ENCODE measurements around the gene PIGR. TPM values are rescaled to one million over a fixed set of nuclear protein-coding genes. Genes with fewer than 3 reads are reported as not detected.
A peak's percentile ranks its signal among the peaks of the same experiment; 100 is the strongest.

PIGR gene
- total and polyA plus RNA-seq, 9 of the 15 experiments (the other 6 are each of a cell fraction or from before 2014, with no cell fraction given): 0.01 to 1.5 (median 0.03) TPM; not detected in 4

DNA sequence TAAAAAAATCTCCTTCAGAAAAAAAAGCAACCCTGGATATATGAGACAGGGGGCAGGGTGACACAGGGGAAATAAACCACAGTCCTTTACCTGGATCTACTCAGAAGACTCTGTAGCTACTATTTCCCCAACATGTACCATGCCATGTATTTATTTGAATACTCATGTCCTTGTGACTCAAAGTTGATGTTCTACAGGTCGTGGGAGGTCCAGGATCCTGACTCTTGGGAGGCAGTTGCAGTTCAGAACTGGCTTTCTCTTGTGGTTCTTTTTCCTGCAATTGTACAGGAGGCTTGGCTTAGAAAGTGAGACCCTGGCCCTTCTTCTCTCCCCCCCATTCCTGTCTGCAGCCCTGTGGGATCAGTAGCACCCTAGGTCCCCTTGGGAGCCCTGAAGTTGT lies 54.9 kb downstream of the PIGR start (continued):
- TF ChIP-seq, protein P1, sequence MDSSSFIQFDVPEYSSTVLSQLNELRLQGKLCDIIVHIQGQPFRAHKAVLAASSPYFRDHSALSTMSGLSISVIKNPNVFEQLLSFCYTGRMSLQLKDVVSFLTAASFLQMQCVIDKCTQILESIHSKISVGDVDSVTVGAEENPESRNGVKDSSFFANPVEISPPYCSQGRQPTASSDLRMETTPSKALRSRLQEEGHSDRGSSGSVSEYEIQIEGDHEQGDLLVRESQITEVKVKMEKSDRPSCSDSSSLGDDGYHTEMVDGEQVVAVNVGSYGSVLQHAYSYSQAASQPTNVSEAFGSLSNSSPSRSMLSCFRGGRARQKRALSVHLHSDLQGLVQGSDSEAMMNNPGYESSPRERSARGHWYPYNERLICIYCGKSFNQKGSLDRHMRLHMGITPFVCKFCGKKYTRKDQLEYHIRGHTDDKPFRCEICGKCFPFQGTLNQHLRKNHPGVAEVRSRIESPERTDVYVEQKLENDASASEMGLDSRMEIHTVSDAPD (CRISPR knock-in tag; IDR thresholded peaks at IDR 0.05): no peak
- TF ChIP-seq NFYB (IDR thresholded peaks at IDR 0.05; ENCODE audit: extremely low read depth, insufficient read length): no peak
- TF ChIP-seq, protein P2, sequence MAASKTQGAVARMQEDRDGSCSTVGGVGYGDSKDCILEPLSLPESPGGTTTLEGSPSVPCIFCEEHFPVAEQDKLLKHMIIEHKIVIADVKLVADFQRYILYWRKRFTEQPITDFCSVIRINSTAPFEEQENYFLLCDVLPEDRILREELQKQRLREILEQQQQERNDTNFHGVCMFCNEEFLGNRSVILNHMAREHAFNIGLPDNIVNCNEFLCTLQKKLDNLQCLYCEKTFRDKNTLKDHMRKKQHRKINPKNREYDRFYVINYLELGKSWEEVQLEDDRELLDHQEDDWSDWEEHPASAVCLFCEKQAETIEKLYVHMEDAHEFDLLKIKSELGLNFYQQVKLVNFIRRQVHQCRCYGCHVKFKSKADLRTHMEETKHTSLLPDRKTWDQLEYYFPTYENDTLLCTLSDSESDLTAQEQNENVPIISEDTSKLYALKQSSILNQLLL (CRISPR knock-in tag; IDR thresholded peaks at IDR 0.05; ENCODE audit: borderline replicate concordance): no peak
- TF ChIP-seq CBX1 (IDR thresholded peaks at IDR 0.05; ENCODE audit: low read depth): no peak
- TF ChIP-seq ELF1 (tag; IDR thresholded peaks at IDR 0.05): no peak
- TF ChIP-seq NELFE (IDR thresholded peaks at IDR 0.05; ENCODE audit: insufficient read depth, insufficient read length): no peak
- no peak for TF ChIP-seq XRCC5 (IDR thresholded peaks at IDR 0.05; ENCODE audit: low read depth, low read length)
- TF ChIP-seq, protein P3, sequence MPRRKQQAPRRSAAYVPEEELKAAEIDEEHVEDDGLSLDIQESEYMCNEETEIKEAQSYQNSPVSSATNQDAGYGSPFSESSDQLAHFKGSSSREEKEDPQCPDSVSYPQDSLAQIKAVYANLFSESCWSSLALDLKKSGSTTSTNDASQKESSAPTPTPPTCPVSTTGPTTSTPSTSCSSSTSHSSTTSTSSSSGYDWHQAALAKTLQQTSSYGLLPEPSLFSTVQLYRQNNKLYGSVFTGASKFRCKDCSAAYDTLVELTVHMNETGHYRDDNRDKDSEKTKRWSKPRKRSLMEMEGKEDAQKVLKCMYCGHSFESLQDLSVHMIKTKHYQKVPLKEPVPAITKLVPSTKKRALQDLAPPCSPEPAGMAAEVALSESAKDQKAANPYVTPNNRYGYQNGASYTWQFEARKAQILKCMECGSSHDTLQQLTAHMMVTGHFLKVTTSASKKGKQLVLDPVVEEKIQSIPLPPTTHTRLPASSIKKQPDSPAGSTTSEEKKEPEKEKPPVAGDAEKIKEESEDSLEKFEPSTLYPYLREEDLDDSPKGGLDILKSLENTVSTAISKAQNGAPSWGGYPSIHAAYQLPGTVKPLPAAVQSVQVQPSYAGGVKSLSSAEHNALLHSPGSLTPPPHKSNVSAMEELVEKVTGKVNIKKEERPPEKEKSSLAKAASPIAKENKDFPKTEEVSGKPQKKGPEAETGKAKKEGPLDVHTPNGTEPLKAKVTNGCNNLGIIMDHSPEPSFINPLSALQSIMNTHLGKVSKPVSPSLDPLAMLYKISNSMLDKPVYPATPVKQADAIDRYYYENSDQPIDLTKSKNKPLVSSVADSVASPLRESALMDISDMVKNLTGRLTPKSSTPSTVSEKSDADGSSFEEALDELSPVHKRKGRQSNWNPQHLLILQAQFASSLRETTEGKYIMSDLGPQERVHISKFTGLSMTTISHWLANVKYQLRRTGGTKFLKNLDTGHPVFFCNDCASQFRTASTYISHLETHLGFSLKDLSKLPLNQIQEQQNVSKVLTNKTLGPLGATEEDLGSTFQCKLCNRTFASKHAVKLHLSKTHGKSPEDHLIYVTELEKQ (CRISPR knock-in tag; IDR thresholded peaks at IDR 0.05): no peak
- no peak for TF ChIP-seq PRMT5 (CRISPR knock-in tag; IDR thresholded peaks at IDR 0.05)
- TF ChIP-seq NCOA4 (IDR thresholded peaks at IDR 0.05; ENCODE audit: partially characterized antibody): no peak
- TF ChIP-seq RAD21 (CRISPR knock-in tag; conservative IDR thresholded peaks at IDR 0.05 in 1 of 2, IDR thresholded peaks at IDR 0.05 in 1 of 2): peak in 1 of 2 experiments; percentile 2; a peak in 1 of 4 replicates
